ENCODE results near the gene VASN. TPM values are rescaled to one million over a fixed set of nuclear protein-coding genes. Genes with fewer than 3 reads are reported as not detected.

VASN gene
- total RNA-seq, 1 donor from 2014 or later = 62.7 TPM

- Mint-ChIP-seq H3K27ac (ENCODE audit: unreplicated experiment) (no peak overlapping the region), H3K36me3 (ENCODE audit: unreplicated experiment) (peaks cover 4% of the 10 kb centered on the region), H3K9me3 (ENCODE audit: unreplicated experiment) (no peaks in the 10 kb centered on the region), H3K27me3 (ENCODE audit: unreplicated experiment) (no peaks in the 10 kb centered on the region), H3K4me1 (ENCODE audit: unreplicated experiment) (no peaks in the 10 kb centered on the region), H3K4me3 (ENCODE audit: unreplicated experiment) (no peak overlapping the region)
- no peak for TF ChIP-seq CTCF (IDR thresholded peaks at IDR 0.05)
- no peak for DNase-seq (ENCODE audit: extremely low spot score, unreplicated experiment)
These were observed 9.7 kb upstream of the VASN start for GRCh38 chr16:4361944-4362311.

DNA sequence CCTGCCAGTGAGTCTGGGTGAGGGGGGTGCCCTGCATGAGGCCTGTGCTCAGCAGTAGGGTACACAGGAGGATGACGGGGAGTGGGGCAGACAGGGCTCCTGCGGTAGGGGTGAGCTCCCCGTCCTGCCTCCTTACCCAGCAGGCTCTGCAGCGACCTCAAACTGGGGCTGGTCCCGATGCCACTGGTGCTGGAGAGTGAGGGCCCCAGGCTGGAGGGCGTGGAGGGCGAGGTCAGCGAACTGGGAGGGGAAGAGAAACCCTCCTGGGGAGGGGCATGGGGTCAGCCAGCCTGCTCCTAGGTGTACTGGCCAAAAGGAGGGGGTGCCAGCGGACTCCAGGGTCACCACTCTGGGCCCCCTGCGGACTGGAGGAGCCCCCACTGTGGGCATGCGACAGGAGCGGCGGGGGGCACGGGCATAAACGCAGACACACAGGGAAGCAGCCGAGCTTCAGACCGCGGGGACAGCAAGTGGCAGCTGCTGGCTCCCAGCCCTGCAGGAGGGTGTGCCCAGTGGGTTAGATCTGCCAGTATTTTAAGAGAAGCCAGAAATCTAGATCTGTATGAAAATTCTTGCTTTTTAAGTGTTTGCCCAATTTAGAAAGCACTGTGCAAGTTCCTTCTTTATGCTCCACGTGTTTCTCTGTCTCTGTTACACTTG lies 9.0 kb upstream of the VASN start:
- Mint-ChIP-seq H3K4me1 (ENCODE audit: unreplicated experiment) (peaks cover 1% of the 10 kb centered on the region), H3K9me3 (ENCODE audit: unreplicated experiment) (no peaks in the 10 kb centered on the region), H3K4me3 (ENCODE audit: unreplicated experiment) (no peak overlapping the region), H3K36me3 (ENCODE audit: unreplicated experiment) (peaks cover 6% of the 10 kb centered on the region), H3K27me3 (ENCODE audit: unreplicated experiment) (no peaks in the 10 kb centered on the region), H3K27ac (ENCODE audit: unreplicated experiment) (no peak overlapping the region)
- DNase-seq (ENCODE audit: extremely low spot score, unreplicated experiment) = no peak
- no peak for TF ChIP-seq CTCF (IDR thresholded peaks at IDR 0.05)

- H3K36me3 Mint-ChIP-seq (ENCODE audit: unreplicated experiment) = peaks cover 3% of the 10 kb centered on the region
- H3K4me3 Mint-ChIP-seq (ENCODE audit: unreplicated experiment) = no peak overlapping the region
- DNase-seq (ENCODE audit: extremely low spot score, unreplicated experiment) = no peak
- H3K27me3 Mint-ChIP-seq (ENCODE audit: unreplicated experiment) = no peaks in the 10 kb centered on the region
- TF ChIP-seq CTCF (IDR thresholded peaks at IDR 0.05) = no peak
- no peaks in the 10 kb centered on the region for H3K9me3 Mint-ChIP-seq (ENCODE audit: unreplicated experiment)
- no peak overlapping the region for H3K27ac Mint-ChIP-seq (ENCODE audit: unreplicated experiment)
- peaks cover 11% of the 10 kb centered on the region for H3K4me1 Mint-ChIP-seq (ENCODE audit: unreplicated experiment)
These were observed 7.2 kb upstream of the VASN start for GRCh38 chr16:4364196-4365013.

DNA sequence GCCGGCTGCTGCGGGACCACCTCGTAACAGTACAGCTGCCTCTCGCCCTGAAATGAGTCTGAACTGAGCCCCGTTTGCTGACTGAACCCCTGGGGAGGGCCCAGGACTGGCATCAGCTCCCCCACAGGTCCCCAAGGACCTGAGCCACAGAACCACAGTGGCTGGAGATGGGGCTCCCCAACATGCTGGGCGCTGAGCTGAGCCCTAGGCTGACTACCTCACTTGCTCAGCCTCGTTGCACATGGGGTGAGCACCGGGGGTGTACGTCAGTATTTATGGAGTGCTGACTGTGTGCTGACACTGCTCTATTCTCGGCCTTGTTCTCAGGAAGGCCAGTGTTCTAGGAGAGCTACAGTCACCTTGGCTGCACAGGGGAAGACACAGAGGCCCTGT lies 6.6 kb upstream of the VASN start:
- no peaks in the 10 kb centered on the region for H3K9me3 Mint-ChIP-seq (ENCODE audit: unreplicated experiment)
- no peak overlapping the region for H3K4me3 Mint-ChIP-seq (ENCODE audit: unreplicated experiment)
- no peak for DNase-seq (ENCODE audit: extremely low spot score, unreplicated experiment)
- H3K4me1 Mint-ChIP-seq (ENCODE audit: unreplicated experiment) = peaks cover 14% of the 10 kb centered on the region
- no peak overlapping the region for H3K27ac Mint-ChIP-seq (ENCODE audit: unreplicated experiment)
- H3K36me3 Mint-ChIP-seq (ENCODE audit: unreplicated experiment) = peaks cover 3% of the 10 kb centered on the region
- TF ChIP-seq CTCF (IDR thresholded peaks at IDR 0.05) = no peak
- no peaks in the 10 kb centered on the region for H3K27me3 Mint-ChIP-seq (ENCODE audit: unreplicated experiment)

DNA sequence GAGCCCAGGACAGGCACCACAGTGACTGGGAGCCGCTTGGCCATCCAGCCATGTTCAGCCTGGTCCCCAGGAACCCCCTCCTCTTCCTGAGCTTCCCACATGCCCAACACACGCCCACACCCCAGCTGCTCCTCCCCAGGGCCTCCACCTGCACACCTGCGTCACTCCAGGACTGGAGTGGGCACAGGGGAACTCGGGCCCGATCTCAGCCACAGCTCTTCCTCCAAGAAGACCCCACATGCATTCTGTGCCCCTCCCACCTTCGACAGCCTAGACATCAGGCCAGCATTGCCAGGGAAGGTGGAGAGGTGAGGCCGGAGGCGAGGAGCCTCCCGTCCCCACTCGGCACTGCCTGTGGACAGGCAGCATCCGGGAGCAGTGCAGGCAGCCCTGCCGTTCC lies 6.0 kb upstream of the VASN start:
- Mint-ChIP-seq H3K27ac (ENCODE audit: unreplicated experiment) (no peak overlapping the region), H3K4me1 (ENCODE audit: unreplicated experiment) (peaks cover 20% of the 10 kb centered on the region), H3K36me3 (ENCODE audit: unreplicated experiment) (peaks cover 3% of the 10 kb centered on the region), H3K9me3 (ENCODE audit: unreplicated experiment) (no peaks in the 10 kb centered on the region), H3K4me3 (ENCODE audit: unreplicated experiment) (no peak overlapping the region), H3K27me3 (ENCODE audit: unreplicated experiment) (no peaks in the 10 kb centered on the region)
- no peak for TF ChIP-seq CTCF (IDR thresholded peaks at IDR 0.05)
- DNase-seq (ENCODE audit: extremely low spot score, unreplicated experiment) = no peak

All from osteocyte (in vitro differentiated cells).